GM18502 (cell line): ENCODE results near the gene FLRT1.

Experiments used
- ATAC-seq: cut with Tn5 transposase; IDR thresholded peaks from one replicate; pipeline ENCODE4 v1.9.1; 2021; ENCODE audit warnings: mild to moderate bottlenecking; ENCODE audit not compliant: unreplicated experiment, poor library complexity

The FLRT1 gene

DNA sequence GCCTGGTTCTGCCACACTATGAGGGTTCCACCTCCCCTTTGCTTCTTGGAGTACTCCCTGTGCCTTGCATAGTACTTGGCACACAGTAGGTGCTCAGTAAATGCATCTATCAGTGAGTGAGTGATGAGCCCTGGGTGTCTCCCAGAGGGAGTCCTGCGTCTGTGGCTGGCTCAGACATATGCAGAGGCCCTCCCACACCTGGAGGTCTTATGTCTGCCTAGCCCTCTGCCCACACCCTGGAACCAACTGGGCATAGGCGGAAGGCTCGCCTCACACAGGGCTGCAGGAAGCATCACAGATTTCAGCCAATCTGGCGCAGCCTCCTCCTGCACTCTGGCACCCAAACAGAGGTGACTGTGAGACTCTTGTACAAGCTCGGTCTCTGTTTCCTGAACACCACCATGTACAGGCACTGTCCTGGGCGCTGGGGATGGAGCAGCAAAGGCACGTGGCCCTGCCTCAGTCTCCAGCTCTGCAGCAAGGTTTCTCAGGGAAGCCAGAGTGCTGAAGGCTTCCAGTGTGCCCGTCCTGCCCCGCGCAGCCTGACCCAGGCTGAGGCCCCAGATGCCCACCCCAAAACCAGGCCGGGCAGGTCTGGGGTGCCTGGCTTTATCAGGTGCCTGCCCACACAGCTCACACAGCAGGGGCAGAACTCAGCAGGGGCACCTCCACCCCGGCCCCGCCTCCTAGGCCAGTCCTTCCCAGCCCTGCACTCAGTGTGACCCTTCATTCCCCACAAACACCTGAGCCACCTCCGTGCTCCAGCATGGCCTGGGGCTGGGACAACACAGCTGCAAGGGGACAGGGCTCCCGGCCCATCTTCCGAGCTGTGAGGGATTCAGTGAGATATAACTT is 26.7 kb downstream of the FLRT1 start:
- no peak for ATAC-seq

- no peak for ATAC-seq
Measured at GRCh38 chr11:64063777-64064176, 28.0 kb downstream of the FLRT1 start.

DNA sequence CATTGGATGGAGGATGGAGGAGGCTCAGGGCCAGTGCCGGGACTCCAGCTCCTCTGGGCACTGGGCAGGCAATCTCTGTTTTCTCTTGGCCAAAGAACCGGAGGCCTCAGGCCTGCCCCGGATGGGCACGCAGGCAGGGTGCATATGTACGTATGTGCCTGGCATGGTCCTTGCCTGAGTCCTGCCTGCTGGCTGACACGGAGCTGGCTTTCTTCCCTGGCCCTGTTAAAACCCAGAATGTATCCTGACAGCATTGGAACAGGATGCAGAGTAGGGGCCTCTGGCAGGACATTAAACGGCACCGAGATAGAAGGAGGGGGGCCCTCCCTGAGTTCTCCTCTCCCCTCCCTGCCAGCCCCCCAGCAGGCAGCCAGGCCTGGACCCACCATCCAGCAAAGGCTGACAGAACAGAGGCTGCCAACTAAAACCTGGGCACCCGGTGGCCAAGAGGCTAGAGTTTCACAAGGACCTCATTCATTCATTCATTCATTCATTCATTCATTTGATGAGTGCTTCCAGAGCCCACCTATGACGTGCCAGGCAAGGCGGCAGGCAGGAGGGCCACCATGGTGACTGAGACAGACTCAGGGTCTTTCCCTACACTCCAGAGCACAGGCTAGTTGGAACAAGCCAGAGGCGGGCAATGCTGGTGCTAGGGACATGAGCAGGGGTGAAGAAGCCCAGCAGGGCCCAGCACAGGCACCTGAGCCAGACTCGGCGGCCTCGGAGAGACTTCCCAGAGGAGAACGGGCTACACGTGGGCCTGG is 28.8 kb downstream of the FLRT1 start:
- no peak for ATAC-seq

DNA sequence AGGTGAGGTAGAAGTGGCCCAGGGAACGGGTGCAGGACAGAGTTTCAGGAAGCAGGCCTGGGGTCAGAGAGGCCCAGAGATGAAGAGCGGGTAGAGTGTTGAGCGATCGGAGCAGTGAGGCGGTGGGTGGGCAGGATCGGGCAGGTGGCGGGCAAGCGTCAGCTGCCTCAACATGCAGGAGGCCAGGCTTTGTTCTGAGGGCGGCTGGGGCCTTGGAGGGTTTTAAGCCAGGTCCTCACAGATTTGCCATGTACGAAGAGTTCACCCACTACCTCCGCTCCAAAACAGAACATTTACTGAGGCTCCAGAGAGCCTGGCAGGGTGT is 29.4 kb downstream of the FLRT1 start:
- ATAC-seq, result no peak

GRCh38 chr11:64065712-64066111 is 30.0 kb downstream of the FLRT1 start:
- ATAC-seq, result no peak

- no peak for ATAC-seq
Measured at GRCh38 chr11:64067230-64067993, 31.7 kb downstream of the FLRT1 start.

- ATAC-seq, result no peak
Measured at GRCh38 chr11:64068705-64069400, 33.1 kb downstream of the FLRT1 start.

GRCh38 chr11:64069401-64070313 is 33.9 kb downstream of the FLRT1 start:
- no peak for ATAC-seq

- ATAC-seq, result no peak
Measured at GRCh38 chr11:64070314-64070681, 34.6 kb downstream of the FLRT1 start.

GRCh38 chr11:64071849-64072248 is 36.1 kb downstream of the FLRT1 start:
- ATAC-seq, result no peak

DNA sequence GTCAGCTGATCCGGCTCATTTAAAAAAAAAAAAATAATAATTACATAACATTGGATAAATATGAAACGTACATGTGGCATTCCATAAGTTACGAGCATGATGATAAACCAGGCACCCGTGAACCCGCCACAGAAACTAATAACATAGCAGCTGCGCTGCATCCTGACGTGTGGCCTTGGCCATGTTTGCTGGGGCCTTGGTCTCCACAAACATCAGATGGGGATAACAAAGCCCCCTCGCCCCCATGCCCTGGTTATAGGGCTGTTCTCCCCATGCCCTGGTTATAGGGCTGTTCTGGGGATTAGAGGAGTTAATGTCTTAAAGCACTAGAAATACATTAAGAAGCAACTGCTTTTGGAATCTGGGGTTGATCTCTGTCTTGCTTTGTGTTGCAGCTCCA is 36.7 kb downstream of the FLRT1 start:
- ATAC-seq, result no peak

GRCh38 chr11:64072871-64073270 is 37.1 kb downstream of the FLRT1 start:
- no peak for ATAC-seq

DNA sequence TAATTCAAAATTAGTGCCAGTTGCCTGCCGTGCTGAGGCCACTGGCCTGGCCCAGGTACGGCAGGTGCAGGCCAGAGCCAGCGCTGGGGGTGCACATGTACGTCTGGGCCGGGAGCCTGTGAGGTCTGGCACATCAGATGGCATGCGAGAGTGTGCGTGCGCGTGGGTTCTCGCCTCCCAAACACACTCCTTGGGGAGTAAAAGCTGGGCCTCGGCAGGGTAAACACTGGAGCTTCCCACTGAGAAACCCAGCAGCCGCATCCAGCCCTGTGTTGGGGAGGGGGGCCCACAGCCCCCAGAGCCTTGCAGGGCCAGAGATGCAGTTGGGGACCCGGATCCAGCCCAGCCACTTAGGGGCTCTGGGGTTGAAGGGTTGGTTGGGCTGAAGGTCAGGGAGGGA is 37.8 kb downstream of the FLRT1 start:
- no peak for ATAC-seq

- no peak for ATAC-seq
Measured at GRCh38 chr11:64074239-64074638, 38.5 kb downstream of the FLRT1 start.

DNA sequence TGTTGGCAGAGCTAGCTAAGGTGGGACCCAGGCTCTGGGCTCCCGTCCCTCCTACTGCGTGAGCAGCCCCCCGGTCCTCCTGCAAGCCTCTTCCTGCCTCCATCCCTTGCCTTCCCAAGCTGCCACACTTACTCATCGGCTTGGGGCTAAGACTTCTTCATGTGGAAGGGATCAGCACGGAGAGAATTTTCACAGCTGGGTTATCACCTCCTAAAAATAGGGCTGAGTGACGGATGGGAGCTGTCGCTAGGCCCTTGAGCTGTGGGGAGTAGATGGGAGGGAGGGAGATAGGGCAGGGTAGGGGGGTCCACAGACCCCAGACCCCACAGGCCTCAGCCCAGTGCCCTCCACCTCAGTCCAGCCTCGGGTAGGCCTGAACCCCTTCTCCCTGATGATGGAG is 41.0 kb downstream of the FLRT1 start:
- no peak for ATAC-seq

DNA sequence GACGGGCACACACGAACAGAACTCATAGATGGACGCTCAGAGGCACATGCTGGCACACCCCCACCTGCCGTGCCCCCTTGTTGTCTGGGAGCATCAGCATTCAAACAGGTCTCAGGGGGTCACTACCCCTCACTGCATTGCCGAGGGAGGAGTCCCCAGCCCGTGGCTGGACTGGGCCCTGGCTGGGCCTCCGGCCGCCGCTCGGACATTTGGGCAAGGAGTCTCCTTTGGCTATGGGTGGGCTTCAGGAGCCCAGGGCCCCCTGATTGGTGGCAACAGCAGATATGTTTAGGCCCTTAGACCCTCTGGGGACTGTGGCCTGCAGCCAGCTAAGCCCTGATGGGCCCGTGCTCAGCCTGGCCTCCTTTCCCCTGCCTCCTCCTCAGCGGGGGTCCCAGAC is 41.9 kb downstream of the FLRT1 start:
- no peak for ATAC-seq

GRCh38 chr11:64078284-64078683 is 42.6 kb downstream of the FLRT1 start:
- no peak for ATAC-seq

DNA sequence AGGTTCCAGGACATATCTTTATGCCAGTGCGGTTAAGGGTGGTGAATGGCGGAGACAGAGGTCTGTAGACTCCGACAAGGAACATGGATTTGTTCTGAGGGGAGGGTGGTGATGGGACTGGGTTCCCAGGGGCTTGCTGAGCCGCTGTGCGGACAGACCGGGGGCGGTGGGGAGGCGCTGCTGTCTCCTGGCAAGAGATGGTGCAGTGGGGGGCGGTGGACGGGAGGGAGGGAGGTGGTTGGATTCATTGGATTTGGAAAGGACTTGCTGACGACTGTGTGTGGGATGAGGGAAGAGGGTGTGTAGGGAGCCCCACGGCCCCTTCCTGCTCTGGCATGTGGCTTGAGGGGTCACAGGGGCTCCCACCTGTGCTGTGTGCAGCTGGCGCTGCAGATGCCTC is 43.2 kb downstream of the FLRT1 start:
- ATAC-seq, result no peak

DNA sequence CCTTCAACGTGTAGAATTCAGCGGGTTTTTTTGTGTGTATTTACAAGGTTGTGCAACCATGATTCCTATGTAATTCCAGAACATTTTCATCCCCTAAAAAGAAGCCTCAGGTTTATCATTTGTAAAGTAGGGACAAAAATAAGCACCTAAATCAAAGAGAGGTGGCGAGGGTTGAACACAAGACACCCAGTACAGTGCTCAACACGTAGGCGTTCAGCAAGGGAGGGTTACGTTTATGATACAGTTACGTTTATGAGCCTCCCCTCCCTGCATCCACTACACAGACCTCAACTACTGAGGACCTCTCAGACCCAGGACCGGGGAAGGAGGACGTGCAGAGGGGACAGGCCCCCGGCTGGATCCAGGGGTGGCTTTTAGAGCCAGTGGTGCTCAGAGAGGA is 44.7 kb downstream of the FLRT1 start:
- no peak for ATAC-seq
